HG02884 (cell line): ENCODE data around the gene SLC6A9.

Experiments used
- ATAC-seq: cut with Tn5 transposase; IDR thresholded peaks from one replicate; pipeline ENCODE4 v1.9.1; 2021; ENCODE audit warnings: mild to moderate bottlenecking, moderate library complexity; ENCODE audit not compliant: unreplicated experiment

SLC6A9 gene

GRCh38 chr1:43986712-43987111 is 44.5 kb downstream of the SLC6A9 start:
- ATAC-seq, result no peak

- no peak for ATAC-seq
Measured at GRCh38 chr1:43985984-43986595, 45.2 kb downstream of the SLC6A9 start.

DNA sequence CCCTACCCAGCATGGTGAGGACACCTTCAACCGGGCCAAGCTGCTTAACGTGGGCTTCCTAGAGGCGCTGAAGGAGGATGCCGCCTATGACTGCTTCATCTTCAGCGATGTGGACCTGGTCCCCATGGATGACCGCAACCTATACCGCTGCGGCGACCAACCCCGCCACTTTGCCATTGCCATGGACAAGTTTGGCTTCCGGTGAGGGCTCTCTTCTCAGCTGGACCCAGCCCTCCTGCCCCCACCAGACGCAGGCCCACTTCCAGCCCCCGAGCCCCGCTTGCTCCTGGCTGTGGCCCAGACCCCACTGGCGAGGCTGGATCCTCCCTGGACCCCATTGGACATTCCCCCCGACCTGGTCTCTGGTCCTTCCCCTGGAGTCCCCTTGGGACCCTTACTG is 46.4 kb downstream of the SLC6A9 start:
- ATAC-seq, result no peak

DNA sequence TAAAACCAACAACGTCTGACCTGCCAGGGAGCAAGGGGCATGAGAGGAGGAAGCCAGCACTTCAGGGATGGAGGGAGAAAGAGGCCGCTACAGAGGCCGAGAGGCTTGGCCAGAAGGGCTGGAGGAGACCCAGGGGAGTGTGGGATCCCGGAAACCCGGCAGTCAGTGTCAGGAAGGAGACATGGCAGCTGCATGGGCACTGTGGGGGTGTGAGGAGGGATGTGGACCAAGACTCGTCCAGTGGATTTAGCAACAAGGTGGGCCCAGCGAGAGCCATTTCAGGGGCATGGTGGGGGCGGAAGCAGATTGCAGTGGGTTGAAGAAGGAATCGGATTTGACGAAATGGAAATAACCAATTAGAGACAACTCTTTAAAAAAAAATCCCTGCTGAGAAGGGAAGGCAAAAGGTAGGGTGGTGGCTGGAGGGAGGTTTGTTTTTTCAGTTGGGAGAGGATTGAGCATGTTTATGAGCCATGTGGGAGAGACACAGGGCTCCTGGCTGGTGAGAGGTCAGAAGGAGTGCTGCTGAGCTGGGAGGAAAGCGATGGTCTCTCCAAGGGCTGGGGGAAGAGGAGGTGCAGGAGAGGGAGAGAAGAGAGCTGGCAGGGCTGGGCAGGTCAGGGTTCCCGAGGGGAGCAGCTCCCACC is 47.9 kb downstream of the SLC6A9 start:
- ATAC-seq, result no peak

DNA sequence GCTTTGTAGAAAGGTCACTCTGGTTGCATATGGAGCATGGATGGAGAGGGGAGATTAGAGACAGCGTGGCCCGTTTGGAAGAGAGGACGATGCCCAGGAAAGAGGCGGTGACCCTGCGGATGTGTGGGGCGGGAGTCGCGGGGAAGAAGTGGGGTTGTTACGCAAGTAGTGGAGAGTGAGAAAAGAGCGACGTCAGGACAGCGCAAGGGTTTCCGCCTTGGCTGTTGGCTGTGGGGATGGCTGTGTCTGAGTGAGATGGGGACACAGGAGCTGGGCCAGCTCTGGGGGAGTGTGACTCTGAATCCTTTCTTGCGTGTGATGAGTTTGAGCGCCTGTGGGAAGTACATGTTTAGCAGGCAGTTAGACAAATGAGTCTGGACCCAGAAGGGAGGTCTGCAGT is 48.5 kb downstream of the SLC6A9 start:
- ATAC-seq, result no peak

GRCh38 chr1:43982241-43982640 is 49.0 kb downstream of the SLC6A9 start:
- ATAC-seq, result no peak

DNA sequence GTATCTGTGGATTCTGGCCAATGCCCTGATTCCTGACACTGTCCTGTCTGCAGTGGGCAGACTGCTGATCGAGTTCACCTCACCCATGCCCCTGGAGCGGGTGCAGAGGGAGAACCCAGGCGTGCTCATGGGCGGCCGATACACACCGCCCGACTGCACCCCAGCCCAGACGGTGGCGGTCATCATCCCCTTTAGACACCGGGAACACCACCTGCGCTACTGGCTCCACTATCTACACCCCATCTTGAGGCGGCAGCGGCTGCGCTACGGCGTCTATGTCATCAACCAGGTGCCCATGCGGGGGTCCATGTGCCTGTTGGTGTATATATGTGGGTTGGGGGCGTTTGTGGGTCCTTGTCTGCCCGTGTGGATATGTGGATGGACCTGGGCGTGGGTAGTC is 49.6 kb downstream of the SLC6A9 start:
- ATAC-seq, result no peak

- no peak for ATAC-seq
Measured at GRCh38 chr1:43981135-43981491, 50.1 kb downstream of the SLC6A9 start.

GRCh38 chr1:43980255-43981134 is 50.8 kb downstream of the SLC6A9 start:
- ATAC-seq, result no peak

GRCh38 chr1:43979528-43980254 is 51.6 kb downstream of the SLC6A9 start:
- no peak for ATAC-seq

GRCh38 chr1:43979261-43979527 is 52.1 kb downstream of the SLC6A9 start:
- ATAC-seq, result no peak

DNA sequence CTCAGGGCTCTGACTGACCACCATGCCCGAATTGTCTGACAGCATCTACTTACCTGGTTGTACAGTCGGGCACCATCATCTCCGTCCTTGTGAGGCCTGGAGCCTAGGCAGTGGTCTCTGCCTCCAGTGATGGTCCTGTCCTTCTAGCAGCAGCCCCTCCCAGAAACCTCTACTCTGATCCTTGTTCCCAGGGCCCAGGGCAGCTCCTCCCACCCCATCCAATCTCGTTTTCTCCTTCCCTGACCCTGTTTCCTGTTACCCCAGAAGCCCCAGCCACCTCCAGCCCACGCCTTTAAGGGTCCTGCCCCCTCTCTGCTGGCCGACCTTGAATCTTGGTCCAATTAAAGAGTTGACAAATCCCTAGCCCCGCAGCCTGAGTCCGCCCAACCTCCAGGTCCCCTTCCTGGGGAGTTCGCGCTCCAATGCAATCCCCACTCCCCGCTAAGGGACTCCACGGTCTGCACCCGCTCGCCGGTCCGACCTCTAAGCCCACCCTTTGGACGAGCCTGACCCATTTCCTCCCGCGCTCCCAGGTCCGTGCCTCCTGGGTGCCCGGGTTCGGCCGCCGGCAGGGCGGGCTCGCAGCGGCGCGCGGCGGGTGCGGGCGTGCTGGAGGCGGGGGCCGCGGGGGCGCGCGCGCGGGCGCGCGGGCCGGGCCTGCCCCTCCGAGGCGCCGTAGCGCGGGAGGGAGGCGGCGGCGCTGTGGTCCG is 52.6 kb downstream of the SLC6A9 start, which contains the start of gene B4GALT2:
Gene B4GALT2 (plus strand): TSS at position 660 of the 710 bp plus-strand sequence. CDS start 1,951 bp downstream, outside the sequence.
- ATAC-seq, result no peak

DNA sequence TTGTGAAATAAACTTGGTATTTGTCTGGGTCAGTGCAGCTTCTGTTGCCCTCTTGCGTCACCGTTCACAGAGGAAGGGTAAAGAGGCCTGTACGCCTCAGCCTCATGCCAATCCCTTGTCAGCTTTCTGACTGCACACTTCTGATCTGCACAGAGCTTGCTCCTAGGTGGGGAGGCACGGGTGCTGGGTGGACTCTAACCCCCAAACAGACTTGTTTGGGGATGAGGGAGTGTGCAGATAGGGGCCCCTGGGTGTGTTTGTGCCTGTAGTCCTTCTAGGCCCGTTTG is 53.1 kb downstream of the SLC6A9 start:
- ATAC-seq, result no peak

GRCh38 chr1:43977376-43978263 is 53.6 kb downstream of the SLC6A9 start:
- no peak for ATAC-seq

GRCh38 chr1:43976890-43977289 is 54.4 kb downstream of the SLC6A9 start:
- no peak for ATAC-seq

GRCh38 chr1:43976045-43976444 is 55.2 kb downstream of the SLC6A9 start:
- no peak for ATAC-seq

GRCh38 chr1:43975249-43975961 is 55.9 kb downstream of the SLC6A9 start:
- ATAC-seq, result no peak

- ATAC-seq, result peak; percentile 60
Measured at GRCh38 chr1:43974443-43975248, 56.6 kb downstream of the SLC6A9 start, which contains the start of gene ATP6V0B. TSS of gene ATP6V0B (plus strand) at chr1:43974960. CDS start at chr1:43975041, 81 bp downstream.
